Measurements from ENCODE around the gene IDI2.

GRCh38 chr10:1061930-1062774 lies 36.5 kb upstream of the IDI2 start:
- TF ChIP-seq GATA3 (IDR thresholded peaks at IDR 0.05; ENCODE audit: low read depth, low read length) (no peak), GATA2 (IDR thresholded peaks at IDR 0.05; ENCODE audit: low read depth, low read length) (no peak)
